Fibroblast of mammary gland (primary cell): ENCODE measurements around the gene TIMM13.

Source experiments
- DNase-seq: peaks from one replicate; pipeline ENCODE4 v3.0.0-alpha.2; 2010; ENCODE audit warnings: low read depth
- H3K4me3 ChIP-seq: 2 replicates; pipeline ENCODE4 v1.5.1; 2011; ENCODE audit warnings: low read depth, mild to moderate bottlenecking, low read length, moderate library complexity; ENCODE audit not compliant: control insufficient read depth
- TF ChIP-seq, protein P1 (sequence below): conservative IDR thresholded peaks from 2 replicates; pipeline ENCODE4 v1.5.1; 2011; ENCODE audit warnings: low read depth, low read length, inconsistent platforms; ENCODE audit not compliant: control insufficient read depth, insufficient read depth

TIMM13 gene

DNA sequence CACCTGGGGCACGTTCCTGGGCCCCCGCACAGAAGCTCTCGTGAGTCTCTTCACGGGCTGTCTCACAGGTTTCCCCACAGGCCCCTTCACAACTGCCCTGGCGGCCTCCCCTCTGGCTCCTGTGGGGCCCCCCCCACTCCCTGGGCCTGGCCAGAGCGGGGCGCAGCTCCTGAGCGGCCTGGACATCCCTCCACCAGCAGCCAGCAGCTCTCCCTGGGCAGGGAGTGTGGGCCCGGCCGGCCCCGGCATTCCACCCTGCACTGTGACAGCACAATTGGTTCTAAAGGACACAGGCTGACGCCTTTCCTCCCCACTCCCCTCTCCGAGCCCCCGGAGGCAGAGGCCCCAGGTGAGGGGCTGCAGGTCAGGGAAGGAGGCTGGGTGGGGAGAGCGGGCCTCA is 9.5 kb upstream of the TIMM13 start:
- no peak for DNase-seq
- TF ChIP-seq, protein P1, sequence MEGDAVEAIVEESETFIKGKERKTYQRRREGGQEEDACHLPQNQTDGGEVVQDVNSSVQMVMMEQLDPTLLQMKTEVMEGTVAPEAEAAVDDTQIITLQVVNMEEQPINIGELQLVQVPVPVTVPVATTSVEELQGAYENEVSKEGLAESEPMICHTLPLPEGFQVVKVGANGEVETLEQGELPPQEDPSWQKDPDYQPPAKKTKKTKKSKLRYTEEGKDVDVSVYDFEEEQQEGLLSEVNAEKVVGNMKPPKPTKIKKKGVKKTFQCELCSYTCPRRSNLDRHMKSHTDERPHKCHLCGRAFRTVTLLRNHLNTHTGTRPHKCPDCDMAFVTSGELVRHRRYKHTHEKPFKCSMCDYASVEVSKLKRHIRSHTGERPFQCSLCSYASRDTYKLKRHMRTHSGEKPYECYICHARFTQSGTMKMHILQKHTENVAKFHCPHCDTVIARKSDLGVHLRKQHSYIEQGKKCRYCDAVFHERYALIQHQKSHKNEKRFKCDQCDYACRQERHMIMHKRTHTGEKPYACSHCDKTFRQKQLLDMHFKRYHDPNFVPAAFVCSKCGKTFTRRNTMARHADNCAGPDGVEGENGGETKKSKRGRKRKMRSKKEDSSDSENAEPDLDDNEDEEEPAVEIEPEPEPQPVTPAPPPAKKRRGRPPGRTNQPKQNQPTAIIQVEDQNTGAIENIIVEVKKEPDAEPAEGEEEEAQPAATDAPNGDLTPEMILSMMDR: no peak
- no peak overlapping the region for H3K4me3 ChIP-seq

DNA sequence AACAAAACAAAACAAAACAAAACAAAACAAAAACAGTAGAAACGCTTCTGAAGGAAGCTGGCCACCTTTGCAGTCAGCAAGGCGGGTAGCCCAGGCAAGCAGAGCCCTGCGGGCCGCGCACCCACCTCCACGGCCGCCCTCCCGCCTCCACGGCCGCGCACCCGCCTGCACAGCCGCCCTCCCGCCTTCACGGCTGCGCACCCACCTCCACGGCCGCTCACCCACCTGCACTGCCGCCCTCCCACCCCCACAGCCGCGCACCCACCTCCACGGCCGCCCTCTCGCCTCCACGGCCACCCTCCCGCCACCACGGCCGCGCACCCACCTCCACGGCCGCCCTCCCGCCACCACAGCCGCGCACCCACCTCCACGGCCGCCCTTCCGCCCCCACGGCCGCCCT is 9.0 kb upstream of the TIMM13 start:
- no peak for DNase-seq
- H3K4me3 ChIP-seq: no peak overlapping the region
- TF ChIP-seq, protein P1: no peak

DNA sequence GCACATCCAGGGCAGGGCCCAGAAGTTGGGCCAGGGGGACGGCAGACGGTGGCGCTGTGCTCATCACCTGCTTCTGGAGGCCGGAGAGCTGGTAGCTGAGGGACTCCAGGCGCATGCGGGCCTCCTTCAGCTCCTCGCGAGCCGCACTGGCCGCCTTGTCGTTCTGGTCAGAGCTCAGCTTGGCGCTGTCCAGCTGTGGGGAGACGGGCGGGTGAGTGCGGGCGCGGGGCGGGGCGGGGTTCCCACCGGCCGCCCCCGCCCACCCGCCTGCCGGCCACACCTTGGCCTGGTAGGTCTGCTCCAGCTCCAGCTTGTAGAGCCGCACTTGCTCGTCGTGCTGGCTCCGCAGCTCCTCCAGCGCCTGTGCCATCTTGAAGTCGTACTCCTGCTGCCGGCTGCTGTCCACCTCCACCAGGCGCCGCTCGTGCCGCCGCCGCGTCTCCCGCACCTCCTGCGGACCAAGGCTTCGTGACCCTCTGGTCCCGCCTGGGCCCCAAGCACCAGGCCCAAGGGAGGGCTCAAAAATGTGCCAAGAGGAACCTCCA is 7.4 kb upstream of the TIMM13 start:
- DNase-seq: no peak
- TF ChIP-seq, protein P1: no peak
- no peak overlapping the region for H3K4me3 ChIP-seq

DNA sequence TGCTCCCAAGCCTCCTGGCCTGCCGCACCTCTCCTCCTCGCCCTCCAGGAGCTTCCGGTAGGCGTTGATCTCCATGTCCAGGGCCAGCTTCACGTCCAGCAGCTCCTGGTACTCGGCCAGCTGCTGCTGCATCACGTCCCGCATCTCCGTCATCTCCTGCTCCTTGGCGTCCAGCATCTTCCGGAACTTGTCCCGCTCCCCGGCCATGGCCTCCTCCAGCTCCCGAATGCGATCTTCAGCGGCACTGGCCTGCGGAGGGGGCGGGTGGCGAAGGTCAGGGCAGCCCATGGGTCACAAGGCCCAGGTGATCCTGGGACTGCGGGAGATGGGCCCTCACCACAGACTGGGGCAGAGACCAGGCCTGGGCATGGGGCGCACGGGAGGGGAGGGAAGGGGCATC is 6.9 kb upstream of the TIMM13 start:
- no peak overlapping the region for H3K4me3 ChIP-seq
- TF ChIP-seq, protein P1: no peak
- no peak for DNase-seq

DNA sequence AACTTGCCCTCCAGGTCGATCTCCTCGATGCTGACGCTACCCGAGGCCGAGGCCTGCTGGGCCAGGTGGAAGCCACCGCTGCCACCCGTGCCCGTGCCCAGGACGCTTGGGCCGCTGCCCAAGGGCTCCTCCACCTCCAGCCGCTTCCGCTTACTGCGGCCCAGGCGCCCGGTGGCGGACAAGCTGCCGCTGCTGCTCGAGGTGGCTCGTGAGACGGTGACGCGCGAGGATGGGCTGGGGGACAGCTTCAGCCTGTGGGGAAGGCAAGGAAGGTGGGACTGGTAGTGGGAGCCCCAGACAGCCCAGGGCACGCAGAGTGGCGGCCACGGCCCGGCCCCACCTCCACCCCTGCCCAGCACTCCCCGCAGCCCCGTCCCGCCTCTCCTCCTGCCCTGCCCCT is 6.5 kb upstream of the TIMM13 start:
- no peak overlapping the region for H3K4me3 ChIP-seq
- TF ChIP-seq, protein P1: no peak
- no peak for DNase-seq

DNA sequence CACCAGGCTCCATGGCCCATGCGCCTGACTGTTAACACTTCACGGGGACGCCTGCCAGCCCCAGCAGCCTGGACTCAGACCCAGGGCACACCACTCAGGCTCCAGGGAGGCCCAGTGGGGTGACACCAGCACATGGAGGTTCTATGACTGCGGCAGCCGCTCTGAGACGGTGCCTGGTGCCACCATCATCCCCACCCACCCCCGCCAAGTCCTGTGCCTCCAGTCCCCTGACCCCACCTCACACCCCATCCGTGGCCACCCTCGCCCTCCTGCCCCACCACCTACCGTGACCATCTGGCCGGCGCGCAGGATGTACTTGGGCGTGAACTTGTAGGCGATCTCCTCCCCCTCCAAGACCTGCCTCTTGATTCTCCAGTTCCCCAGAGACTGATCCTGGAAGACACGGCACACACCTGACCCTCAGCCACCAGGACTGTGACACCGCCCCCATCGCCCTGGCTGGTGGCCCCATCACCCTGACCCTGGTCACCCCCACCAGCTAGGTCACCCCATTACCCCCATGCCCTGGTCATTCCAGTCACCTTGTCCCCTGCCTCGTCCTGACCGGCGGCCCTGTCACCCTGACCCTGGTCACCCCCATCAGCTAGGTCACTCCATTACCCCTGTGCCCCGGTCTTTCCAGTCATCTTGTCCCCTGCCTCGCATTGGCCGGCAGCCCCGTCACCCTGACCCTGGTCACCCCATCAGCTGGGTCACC is 4.9 kb upstream of the TIMM13 start:
- DNase-seq: no peak
- no peak overlapping the region for H3K4me3 ChIP-seq
- TF ChIP-seq, protein P1: no peak
